DMS 273 treated with DMSO at 0.1 percent for 48 hours (cell line): ENCODE results near the gene CLPSL2.

Source experiments
- DNase-seq: peaks from one replicate; lab custom pipeline; 2025; lab: John Stamatoyannopoulos, UW

Gene CLPSL2

GRCh38 chr6:35746516-35746915, 29.9 kb upstream of the CLPSL2 start:
- no peak for DNase-seq

- DNase-seq, result no peak
These were observed 28.5 kb upstream of the CLPSL2 start for GRCh38 chr6:35747877-35748276.

GRCh38 chr6:35750557-35750956, 25.8 kb upstream of the CLPSL2 start:
- no peak for DNase-seq

DNA sequence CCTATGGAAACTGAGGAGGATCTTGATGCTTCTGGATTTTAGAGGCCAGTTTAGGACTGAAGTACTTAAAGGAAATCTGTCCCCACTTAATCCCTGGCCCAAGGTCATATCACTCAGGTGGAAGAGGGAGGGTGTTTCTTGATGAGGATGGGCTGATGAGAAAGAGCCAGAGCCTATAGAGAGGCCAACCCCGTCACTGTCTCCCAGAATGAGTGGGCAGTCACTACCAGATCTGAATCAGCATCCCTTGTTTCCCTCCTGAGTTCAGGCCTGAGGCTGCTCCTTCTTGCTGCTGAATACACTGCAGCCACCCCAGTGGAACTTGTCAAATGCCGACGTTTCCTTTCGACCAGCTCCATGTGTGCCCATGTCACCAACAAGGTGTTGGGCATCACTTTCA, 24.8 kb upstream of the CLPSL2 start:
- DNase-seq, result no peak

- DNase-seq, result no peak
These were observed 24.1 kb upstream of the CLPSL2 start for GRCh38 chr6:35752330-35752729.

DNA sequence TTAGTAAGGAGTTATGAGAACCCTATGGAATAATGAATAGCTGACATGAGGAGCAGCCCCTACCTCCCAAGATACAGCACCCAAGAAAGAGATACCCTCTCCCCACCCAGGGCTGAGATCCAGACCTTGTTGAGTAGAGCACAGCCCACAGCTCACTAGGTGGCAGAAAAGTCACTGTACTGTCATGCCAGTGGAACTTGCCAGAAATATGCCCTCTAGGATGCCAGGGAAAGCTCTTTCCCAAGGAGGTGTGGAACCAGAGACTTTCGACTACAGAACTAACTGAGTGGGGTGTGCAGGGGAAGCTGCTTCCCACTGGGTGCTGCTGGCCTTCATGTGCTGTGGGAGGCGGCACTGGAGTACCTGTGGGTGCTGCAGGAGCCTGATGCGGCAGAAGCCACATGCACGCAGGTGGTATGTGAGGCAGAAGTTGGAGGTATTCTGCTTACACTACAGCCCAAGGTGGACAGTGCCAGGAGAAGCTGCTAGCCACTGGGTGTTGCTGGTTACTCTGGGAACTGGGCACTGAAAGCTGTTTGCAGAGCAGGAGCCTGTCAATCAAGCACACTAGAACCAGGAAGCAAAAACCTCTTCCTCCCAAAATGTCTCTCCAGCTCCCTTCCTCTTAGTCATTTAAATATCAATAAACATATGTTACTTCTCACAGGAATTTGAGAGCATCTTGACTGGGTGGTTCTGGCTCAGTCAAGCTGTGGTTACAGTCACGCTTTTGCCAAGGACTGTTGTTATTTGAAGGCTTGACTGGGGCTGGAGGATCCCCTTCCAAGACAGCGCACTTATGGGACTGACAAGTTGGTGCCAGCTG, 21.7 kb upstream of the CLPSL2 start:
- DNase-seq, result peak; percentile 59

DNA sequence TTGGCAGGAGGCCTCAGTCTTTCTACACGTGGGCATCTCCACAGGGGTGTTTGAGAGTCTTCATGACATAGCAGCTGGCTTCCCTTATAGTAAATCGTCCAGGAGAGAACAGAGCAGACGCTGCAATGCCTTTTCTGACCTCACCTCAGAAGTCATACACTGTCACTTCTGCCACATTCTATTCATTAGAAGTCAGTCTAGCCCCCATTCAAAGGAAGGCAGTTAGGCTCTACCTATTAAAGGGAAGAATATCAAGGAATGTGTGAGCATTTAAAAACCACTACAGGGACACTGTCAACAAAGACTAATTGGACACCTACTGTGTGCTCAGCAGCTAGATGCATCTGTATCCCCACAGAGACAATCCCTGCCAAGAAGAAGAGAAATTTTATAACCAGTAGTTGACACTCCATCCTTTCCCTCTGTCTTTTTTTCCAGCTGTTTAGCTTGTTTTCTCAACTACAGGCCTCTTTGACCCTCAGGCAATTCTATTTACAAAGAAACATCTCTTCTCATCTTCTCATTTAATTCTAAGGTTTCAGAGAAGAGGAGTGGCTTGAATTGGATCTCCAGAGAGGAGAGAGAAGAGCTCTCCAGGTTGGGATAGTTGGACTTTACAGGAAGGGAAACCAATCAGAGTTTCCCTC, 21.0 kb upstream of the CLPSL2 start:
- no peak for DNase-seq

DNA sequence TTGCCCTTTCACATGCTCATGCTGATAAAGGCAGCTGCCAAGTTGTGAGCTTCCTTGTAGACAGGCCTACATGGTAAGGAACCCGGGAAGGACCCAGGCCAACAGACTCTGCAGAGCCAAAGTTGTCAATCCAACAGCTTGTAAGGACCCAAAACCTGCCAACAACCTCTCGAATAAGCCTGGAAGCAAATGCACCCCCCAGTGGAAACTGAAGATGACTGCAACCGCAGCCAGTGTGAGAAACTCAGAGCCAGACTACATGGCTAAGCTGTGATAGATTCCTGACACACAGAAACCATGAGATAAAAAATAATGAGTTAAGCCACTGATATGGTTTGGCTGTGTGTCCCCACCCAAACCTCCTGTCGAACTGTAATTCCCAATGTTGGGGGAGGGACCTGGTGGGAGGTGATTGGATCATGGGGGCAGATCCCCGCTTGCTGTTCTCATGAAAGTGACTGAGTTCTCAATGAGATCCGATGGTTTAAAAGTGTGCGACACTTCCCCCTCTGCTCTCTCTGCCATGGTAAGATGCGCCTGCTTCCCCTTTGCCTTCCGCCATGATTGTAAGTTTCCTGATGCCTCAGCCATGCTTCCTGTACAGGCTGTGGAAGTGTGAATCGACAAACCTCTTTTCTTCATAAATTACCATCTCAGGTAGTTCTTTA, 18.8 kb upstream of the CLPSL2 start:
- peak; percentile 33 for DNase-seq

- DNase-seq, result no peak
These were observed 17.0 kb upstream of the CLPSL2 start for GRCh38 chr6:35759426-35759825.

- DNase-seq, result no peak
These were observed 10.7 kb upstream of the CLPSL2 start for GRCh38 chr6:35765739-35766138.

DNA sequence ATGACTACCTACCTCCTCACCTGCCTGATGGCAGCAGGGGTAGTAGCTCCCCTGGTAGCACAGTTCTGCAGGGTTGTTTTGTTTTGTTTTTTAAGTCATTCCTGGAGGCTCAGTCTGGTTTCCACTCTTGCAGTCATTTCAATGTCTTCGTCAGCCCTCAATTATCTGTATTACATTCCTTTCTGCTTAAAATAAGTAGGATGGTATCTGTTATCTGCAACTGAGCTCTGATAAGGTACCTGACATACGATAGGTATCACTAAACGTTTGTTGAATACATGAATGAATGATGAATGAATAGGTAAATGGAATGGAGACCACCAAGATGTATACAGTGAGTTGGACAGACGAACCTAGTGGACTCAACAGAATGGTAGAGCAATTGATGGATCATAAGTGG, 7.2 kb upstream of the CLPSL2 start:
- DNase-seq, result no peak

- no peak for DNase-seq
These were observed 5.1 kb upstream of the CLPSL2 start for GRCh38 chr6:35771343-35771627.

DNA sequence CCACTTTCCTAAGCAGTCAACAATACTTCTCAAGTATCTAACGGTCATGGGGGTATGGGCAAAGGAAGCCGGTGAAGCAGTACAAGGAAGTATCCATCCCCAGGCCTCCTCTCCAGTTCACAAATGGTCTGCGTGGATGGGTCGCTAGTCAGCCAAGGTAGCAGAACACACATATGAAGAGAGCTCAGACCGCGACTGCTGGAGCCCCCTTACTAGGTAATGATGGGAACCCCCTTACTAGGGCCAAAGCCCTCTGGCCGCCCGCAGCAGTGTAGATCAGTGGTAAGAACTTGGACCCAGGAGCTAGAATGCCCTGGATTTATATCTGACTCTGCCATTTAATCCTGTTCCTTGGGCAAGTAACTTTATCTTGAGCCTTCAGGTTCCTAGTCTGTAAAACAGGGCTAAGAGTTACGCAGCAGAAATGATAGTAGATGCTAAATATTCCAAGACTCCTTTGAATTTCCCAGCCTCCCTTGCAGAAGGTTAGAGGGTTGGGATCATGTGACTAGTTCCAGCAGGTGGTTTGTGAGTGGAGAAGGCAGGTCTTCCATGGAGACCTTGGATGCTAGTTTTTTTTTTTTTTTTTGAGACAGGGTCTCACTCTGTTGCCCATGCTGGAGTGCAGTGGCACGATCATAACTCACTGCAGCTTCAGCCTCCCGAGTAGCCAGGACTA, 2.1 kb upstream of the CLPSL2 start:
- DNase-seq, result no peak

DNA sequence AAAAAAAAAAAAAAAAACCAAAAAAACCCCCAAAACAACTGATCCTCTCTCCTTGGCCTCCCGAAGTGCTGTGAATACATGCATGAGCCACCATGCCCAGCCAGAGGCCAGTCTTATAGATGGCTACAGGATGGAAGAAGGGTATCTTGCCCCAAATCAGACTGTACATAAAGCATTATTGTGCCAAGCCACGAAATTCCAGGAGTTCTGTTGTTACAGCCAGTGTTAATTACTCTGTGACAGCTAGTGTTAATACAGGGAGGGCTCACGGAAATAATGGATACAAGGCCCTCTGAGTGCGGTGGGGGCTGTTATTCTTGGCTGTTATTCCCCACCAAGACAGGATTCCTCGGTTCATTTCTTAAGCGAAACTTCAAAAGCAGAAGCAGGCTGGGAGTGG, 1.4 kb upstream of the CLPSL2 start:
- DNase-seq, result no peak

- no peak for DNase-seq
These were observed 1.1 kb downstream of the CLPSL2 start for GRCh38 chr6:35777356-35778102.

DNA sequence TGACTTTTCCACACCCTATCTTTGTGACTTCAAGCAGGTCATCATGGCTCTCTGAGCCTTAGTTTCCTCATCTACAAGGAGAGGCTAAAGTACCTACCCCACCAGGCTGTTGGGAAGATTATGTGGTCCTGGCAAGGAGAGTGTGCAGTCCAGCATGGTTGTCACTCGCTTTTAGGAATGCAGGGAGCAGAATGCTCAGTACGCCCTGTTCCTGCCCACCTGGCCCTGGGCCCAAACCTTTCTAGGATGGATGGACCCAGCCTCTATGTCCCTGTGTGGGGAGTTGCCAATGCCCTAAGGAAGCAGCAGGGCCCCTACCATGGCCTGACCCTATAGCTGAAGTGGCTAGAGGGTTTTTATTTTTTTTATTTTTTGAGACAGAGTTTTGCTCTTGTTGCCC, 2.0 kb downstream of the CLPSL2 start:
- no peak for DNase-seq

- no peak for DNase-seq
These were observed 4.3 kb downstream of the CLPSL2 start, which contains the start of gene CLPSL1 for GRCh38 chr6:35780719-35781118. TSS of gene CLPSL1 (plus strand) at chr6:35781019. CDS start at chr6:35781111, 92 bp downstream.

DNA sequence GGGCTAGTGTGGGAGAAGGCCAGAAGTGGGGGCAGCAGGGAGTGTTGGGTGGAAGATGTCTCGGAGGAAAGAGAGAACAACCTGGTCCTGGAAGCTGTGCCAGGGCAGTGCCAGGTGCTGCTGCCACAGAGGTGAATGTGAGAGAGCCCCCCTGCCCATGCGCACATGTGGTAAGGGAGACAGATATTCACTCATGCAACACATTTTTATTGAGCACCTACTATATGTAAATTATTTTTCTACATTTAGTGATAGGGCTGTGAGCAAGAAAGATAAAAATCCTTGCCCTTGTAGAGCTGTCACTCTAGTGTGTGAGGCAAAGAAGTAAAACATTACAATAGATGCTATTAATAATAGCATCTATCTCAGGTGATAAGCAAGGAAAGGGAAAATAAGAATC, 4.9 kb downstream of the CLPSL2 start:
- no peak for DNase-seq

GRCh38 chr6:35782424-35782823, 6.0 kb downstream of the CLPSL2 start:
- DNase-seq, result no peak

- no peak for DNase-seq
These were observed 7.8 kb downstream of the CLPSL2 start for GRCh38 chr6:35784200-35784599.

GRCh38 chr6:35786272-35786671, 9.9 kb downstream of the CLPSL2 start:
- DNase-seq, result no peak

DNA sequence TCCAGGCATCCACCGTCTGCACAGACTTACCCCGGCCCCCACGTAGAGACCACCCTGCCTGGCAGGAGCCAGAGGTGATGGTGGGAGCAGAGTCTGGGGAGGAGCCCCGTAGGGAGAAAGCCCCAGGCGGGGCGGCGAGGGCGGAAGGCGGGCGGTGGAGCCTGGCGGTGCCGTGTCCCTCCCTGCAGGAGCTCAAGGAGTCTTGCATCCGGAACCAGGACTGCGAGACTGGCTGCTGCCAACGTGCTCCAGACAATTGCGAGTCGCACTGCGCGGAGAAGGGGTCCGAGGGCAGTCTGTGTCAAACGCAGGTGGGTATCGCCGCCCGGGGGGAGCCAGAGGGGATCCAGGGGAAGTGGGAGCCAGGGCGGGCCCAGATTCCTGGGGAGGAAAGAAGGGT, 10.4 kb downstream of the CLPSL2 start:
- no peak for DNase-seq
